A673 (cell line): ENCODE measurements around the gene TGFB1I1. TPM values are rescaled to one million over a fixed set of nuclear protein-coding genes. Genes with fewer than 3 reads are reported as not detected.

Experiments
- BruUV-seq: library from RNA; stranded (reverse); fragments of 400-500 nt; replicated peaks from 2 replicates; lab custom pipeline; 2021; lab: Mats Ljungman, UMichigan
- CTCF ChIA-PET: fragments of 300-600 bp; sonication (Branson Sonifier 250); formaldehyde crosslinking; loops from one replicate; lab custom pipeline; 2022; ENCODE audit warnings: antibody characterized with exemption; lab: Charles Lee
- POLR2A ChIA-PET: fragments of 300-600 bp; sonication (Branson Sonifier 250); formaldehyde crosslinking; loops from one replicate; lab custom pipeline; 2022; ENCODE audit warnings: antibody characterized with exemption; ENCODE audit not compliant: low non-redundant PET; lab: Charles Lee
- DNase-seq: peaks from one replicate; pipeline ENCODE4 v3.0.0-alpha.2; 2015; ENCODE audit warnings: low spot score
- H3K27ac ChIP-seq: fragments of 200-600 bp; sonication (generic); 2 replicates; pipeline ENCODE4 v1.5.1; 2016; ENCODE audit warnings: mixed run types, low read depth, mild to moderate bottlenecking, mixed read lengths, antibody characterized with exemption, low read length; ENCODE audit not compliant: poor library complexity, severe bottlenecking
- H3K27me3 ChIP-seq: fragments of 200-600 bp; sonication (generic); replicated peaks from 2 replicates; pipeline ENCODE4 v1.6.1; 2017; ENCODE audit warnings: mixed run types, low read depth, mild to moderate bottlenecking, mixed read lengths, antibody characterized with exemption, low read length; ENCODE audit not compliant: insufficient read depth, poor library complexity
- H3K36me3 ChIP-seq: fragments of 200-600 bp; sonication (generic); 2 replicates; pipeline ENCODE4 v1.6.1; 2016; ENCODE audit warnings: mixed run types, mild to moderate bottlenecking, mixed read lengths, antibody characterized with exemption, low read length; ENCODE audit not compliant: insufficient read depth, poor library complexity, severe bottlenecking
- H3K4me1 ChIP-seq: fragments of 200-600 bp; sonication (generic); 2 replicates; pipeline ENCODE4 v1.6.1; 2017; ENCODE audit warnings: mixed run types, mild to moderate bottlenecking, mixed read lengths, antibody characterized with exemption, low read length; ENCODE audit not compliant: insufficient read depth, poor library complexity, severe bottlenecking
- H3K4me3 ChIP-seq: fragments of 200-600 bp; sonication (generic); 2 replicates; pipeline ENCODE4 v1.5.1; 2016; ENCODE audit warnings: low read depth, mixed run types, mild to moderate bottlenecking, mixed read lengths, low read length; ENCODE audit not compliant: poor library complexity, severe bottlenecking
- H3K9me3 ChIP-seq: fragments of 200-600 bp; sonication (generic); 2 replicates; pipeline ENCODE4 v1.6.1; 2016; ENCODE audit warnings: mixed run types, low read depth, mild to moderate bottlenecking, mixed read lengths, antibody characterized with exemption, low read length; ENCODE audit not compliant: poor library complexity, severe bottlenecking
- CTCF ChIP-seq: fragments of 300-800, 200-600 bp; sonication (generic); conservative IDR thresholded peaks from 2 replicates; pipeline ENCODE4 v1.5.1; 2017; ENCODE audit warnings: low read depth, mild to moderate bottlenecking, antibody characterized with exemption, low read length, moderate library complexity, mixed read lengths
- EZH2 ChIP-seq: fragments of 200-600 bp; sonication (generic); IDR thresholded peaks from 2 replicates; pipeline ENCODE4 v1.6.1; 2017; ENCODE audit warnings: borderline replicate concordance, low read depth, mild to moderate bottlenecking, mixed read lengths, antibody characterized with exemption, low read length; ENCODE audit not compliant: poor library complexity, severe bottlenecking
- intact Hi-C: fragments of 100-400 bp; cut with micrococcal nuclease; formaldehyde crosslinking; loops from one replicate; pipeline ENCODE4 v1.10.0; 2022; ENCODE audit not compliant: unreplicated experiment
- total RNA-seq: library from RNA; stranded (reverse); gene quantifications from 2 replicates; pipeline ENCODE4 v1.2.3, GENCODE V29; 2021

Gene TGFB1I1
- total RNA-seq, 1 experiment from 2014 or later: 3.3 TPM

GRCh38 chr16:31472709-31473203 is 804 bp downstream of the TGFB1I1 start:
- Histone ChIP-seq H3K27me3 (no peaks in the 10 kb centered on the region), H3K9me3 (no peaks in the 10 kb centered on the region), H3K4me3 (peak overlapping the region; percentile 60), H3K4me1 (no peaks in the 10 kb centered on the region), H3K27ac (no peak overlapping the region), H3K36me3 (no peaks in the 10 kb centered on the region)
- peak; percentile 84 for DNase-seq
- intact Hi-C loops: no loop called here
- no TSS peak for BruUV-seq
- ChIA-PET CTCF (no interaction called here), POLR2A (no interaction called here)
- TF ChIP-seq CTCF: peak; percentile 75
- TF ChIP-seq EZH2: no peak

GRCh38 chr16:31473264-31473984 is 1.5 kb downstream of the TGFB1I1 start:
- CTCF ChIA-PET: no interaction called here
- Histone ChIP-seq H3K4me3 (no peak overlapping the region), H3K27me3 (no peaks in the 10 kb centered on the region), H3K9me3 (no peaks in the 10 kb centered on the region), H3K36me3 (no peaks in the 10 kb centered on the region), H3K4me1 (no peaks in the 10 kb centered on the region), H3K27ac (no peak overlapping the region)
- no peak for DNase-seq
- BruUV-seq: no TSS peak
- intact Hi-C loops: no loop called here
- POLR2A ChIA-PET: no interaction called here
- no peak for TF ChIP-seq EZH2
- TF ChIP-seq CTCF: no peak

GRCh38 chr16:31474173-31474714 is 2.3 kb downstream of the TGFB1I1 start:
- CTCF ChIA-PET: no interaction called here
- POLR2A ChIA-PET: no interaction called here

More at GRCh38 chr16:31474173-31474714, 2.3 kb downstream of the TGFB1I1 start:
- no TSS peak for BruUV-seq
- H3K27ac ChIP-seq: no peak overlapping the region
- H3K9me3 ChIP-seq: no peaks in the 10 kb centered on the region
- no peaks in the 10 kb centered on the region for H3K4me1 ChIP-seq
- no peaks in the 10 kb centered on the region for H3K36me3 ChIP-seq
- no peak for DNase-seq
- intact Hi-C loops: no loop called here
- no peak overlapping the region for H3K4me3 ChIP-seq
- no peaks in the 10 kb centered on the region for H3K27me3 ChIP-seq
- TF ChIP-seq CTCF (no peak), EZH2 (no peak)
